Measurements from ENCODE around the gene C13orf46.

DNA sequence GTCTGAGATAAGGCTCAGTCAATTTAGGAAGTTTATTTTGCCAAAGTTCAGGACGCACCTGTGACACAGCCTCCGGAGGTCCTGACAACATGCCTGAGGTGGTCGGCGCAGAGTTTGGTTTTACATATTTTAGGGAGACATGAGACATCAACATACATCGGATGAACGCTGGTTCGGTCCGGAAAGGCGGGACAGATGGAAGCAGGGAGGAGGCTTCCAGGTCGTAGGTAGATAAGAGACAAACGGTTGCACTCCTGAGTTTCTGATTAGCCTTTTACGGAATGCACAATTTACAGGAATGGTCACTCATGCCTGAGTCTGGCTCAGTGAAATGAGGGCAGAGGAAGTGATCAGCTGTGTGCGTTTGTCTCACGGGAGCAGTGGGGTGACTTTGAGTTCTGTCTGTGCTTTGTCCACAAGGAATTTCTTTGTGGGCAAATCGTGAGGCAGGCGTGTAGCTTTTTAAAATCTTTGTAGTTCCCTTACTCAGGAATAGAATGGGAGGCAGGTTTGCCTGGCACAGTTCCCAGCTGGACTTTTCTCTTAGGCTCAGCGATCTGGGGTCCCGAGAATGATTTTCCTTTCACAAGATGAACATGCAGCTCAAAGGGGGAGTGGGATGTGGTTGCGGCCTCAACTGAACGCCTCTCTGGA, 36.2 kb downstream of the C13orf46 start:
- TF ChIP-seq, protein P1, sequence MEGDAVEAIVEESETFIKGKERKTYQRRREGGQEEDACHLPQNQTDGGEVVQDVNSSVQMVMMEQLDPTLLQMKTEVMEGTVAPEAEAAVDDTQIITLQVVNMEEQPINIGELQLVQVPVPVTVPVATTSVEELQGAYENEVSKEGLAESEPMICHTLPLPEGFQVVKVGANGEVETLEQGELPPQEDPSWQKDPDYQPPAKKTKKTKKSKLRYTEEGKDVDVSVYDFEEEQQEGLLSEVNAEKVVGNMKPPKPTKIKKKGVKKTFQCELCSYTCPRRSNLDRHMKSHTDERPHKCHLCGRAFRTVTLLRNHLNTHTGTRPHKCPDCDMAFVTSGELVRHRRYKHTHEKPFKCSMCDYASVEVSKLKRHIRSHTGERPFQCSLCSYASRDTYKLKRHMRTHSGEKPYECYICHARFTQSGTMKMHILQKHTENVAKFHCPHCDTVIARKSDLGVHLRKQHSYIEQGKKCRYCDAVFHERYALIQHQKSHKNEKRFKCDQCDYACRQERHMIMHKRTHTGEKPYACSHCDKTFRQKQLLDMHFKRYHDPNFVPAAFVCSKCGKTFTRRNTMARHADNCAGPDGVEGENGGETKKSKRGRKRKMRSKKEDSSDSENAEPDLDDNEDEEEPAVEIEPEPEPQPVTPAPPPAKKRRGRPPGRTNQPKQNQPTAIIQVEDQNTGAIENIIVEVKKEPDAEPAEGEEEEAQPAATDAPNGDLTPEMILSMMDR (IDR thresholded peaks at IDR 0.05; ENCODE audit: poor library complexity) = no peak
- TF ChIP-seq EZH2phosphoT487 (IDR thresholded peaks at IDR 0.05; ENCODE audit: low read depth, severe bottlenecking, unreplicated experiment) (no peak), EZH2 (IDR thresholded peaks at IDR 0.05; ENCODE audit: borderline replicate concordance) (no peak)
